Activated CD4-positive, alpha-beta T cell treated with anti-CD3 and anti-CD28 coated beads, Interleukin-2, amount 50 U/mL, for 24 hours (primary cell): ENCODE results near the gene GOLGA8B.
"Not testable (repeated sequence)": the region's sequence is repeated elsewhere in the genome, so short reads cannot be mapped to it uniquely, and the experiment has no call there.

ENCODE experiments used
- DNase-seq, 2 donors: peaks; one replicate each; pipeline ENCODE4 v3.0.0-alpha.2; 2020; ENCODE audit warnings: low read depth in 1 of 2, low spot score in 1 of 2

GOLGA8B gene

GRCh38 chr15:34583399-34584329 is at the start of gene GOLGA8B:
Gene GOLGA8B (minus strand): TSS chr15:34583651. CDS start chr15:34535912, 47,739 bp downstream.
- DNase-seq: peak; percentile 63 to 76

- DNase-seq: not testable (repeated sequence)
Observed at GRCh38 chr15:34633165-34633564, 49.7 kb upstream of the GOLGA8B start.

GRCh38 chr15:34628577-34629152 is 45.2 kb upstream of the GOLGA8B start:
- DNase-seq: no peak

GRCh38 chr15:34625007-34625406 is 41.6 kb upstream of the GOLGA8B start:
- DNase-seq: no peak

- DNase-seq: no peak
Observed at GRCh38 chr15:34621675-34622074, 38.2 kb upstream of the GOLGA8B start.

- DNase-seq: no peak
Observed at GRCh38 chr15:34620814-34621213, 37.4 kb upstream of the GOLGA8B start.

GRCh38 chr15:34620142-34620541 is 36.7 kb upstream of the GOLGA8B start:
- no peak for DNase-seq

GRCh38 chr15:34619151-34619550 is 35.7 kb upstream of the GOLGA8B start:
- no peak for DNase-seq

- DNase-seq: no peak
Observed at GRCh38 chr15:34618073-34618472, 34.6 kb upstream of the GOLGA8B start.

- DNase-seq: no peak
Observed at GRCh38 chr15:34616613-34617012, 33.2 kb upstream of the GOLGA8B start.

- no peak for DNase-seq
Observed at GRCh38 chr15:34613997-34614396, 30.5 kb upstream of the GOLGA8B start.

- DNase-seq: no peak
Observed at GRCh38 chr15:34613301-34613700, 29.9 kb upstream of the GOLGA8B start.

GRCh38 chr15:34610354-34610753 is 26.9 kb upstream of the GOLGA8B start:
- DNase-seq: no peak

GRCh38 chr15:34609102-34610057 is 25.9 kb upstream of the GOLGA8B start:
- DNase-seq: no peak

GRCh38 chr15:34608517-34608916 is 25.1 kb upstream of the GOLGA8B start:
- no peak for DNase-seq

- no peak for DNase-seq
Observed at GRCh38 chr15:34607832-34608231, 24.4 kb upstream of the GOLGA8B start.

GRCh38 chr15:34606545-34606944 is 23.1 kb upstream of the GOLGA8B start:
- DNase-seq: no peak

GRCh38 chr15:34606131-34606530 is 22.7 kb upstream of the GOLGA8B start:
- no peak for DNase-seq

GRCh38 chr15:34603095-34603494 is 19.6 kb upstream of the GOLGA8B start:
- no peak for DNase-seq

GRCh38 chr15:34600923-34601322 is 17.5 kb upstream of the GOLGA8B start:
- no peak for DNase-seq
